GM12878 (cell line): ENCODE data around the gene APEX1. TPM values are rescaled to one million over a fixed set of nuclear protein-coding genes. Genes with fewer than 3 reads are reported as not detected.

Experiments used
- ATAC-seq: fragments of 200-7000 bp; cut with Tn5 transposase; 3 replicates; pipeline ENCODE4 v1.9.1; 2020; ENCODE audit warnings: mild to moderate bottlenecking, moderate library complexity
- BruUV-seq: library from RNA; stranded (reverse); fragments of 400-500 nt; replicated peaks from 2 replicates; lab custom pipeline; 2021; lab: Mats Ljungman, UMichigan
- CTCF ChIA-PET: fragments of 300-600 bp; sonication (Branson Sonifier 250); formaldehyde crosslinking; extraction: SDS; loops from one replicate; lab custom pipeline; 2021; ENCODE audit warnings: inconsistent platforms; lab: Yijun Ruan, JAX
- POLR2A ChIA-PET: fragments of 350-600 bp; formaldehyde crosslinking; extraction: SDS; loops from one replicate; lab custom pipeline; 2021; ENCODE audit warnings: inconsistent platforms; lab: Charles Lee
- RAD21 ChIA-PET: fragments of 300-600 bp; sonication (Branson Sonifier 250); formaldehyde crosslinking; loops from one replicate; lab custom pipeline; 2023; ENCODE audit warnings: antibody characterized with exemption; ENCODE audit not compliant: unreplicated experiment; lab: Charles Lee
- SMC1A ChIA-PET: fragments of 300-600 bp; sonication (Branson Sonifier 250); formaldehyde crosslinking; loops from one replicate; lab custom pipeline; 2023; ENCODE audit not compliant: unreplicated experiment, uncharacterized antibody; lab: Charles Lee
- DNase-seq: peaks from one replicate; pipeline ENCODE4 v3.0.0-alpha.2; 2011; ENCODE audit warnings: low read depth, low spot score
- FAIRE-seq: peaks from 3 replicates; lab custom pipeline; 2011; peaks lifted over from hg19 to GRCh38; lab: Jason Lieb, UNC
- H2AFZ ChIP-seq: 2 replicates; pipeline ENCODE4 v1.6.0; 2011; ENCODE audit warnings: low read depth, low read length, control low read depth; ENCODE audit not compliant: control insufficient read depth
- H3K27ac ChIP-seq: 2 replicates; pipeline ENCODE4 v1.5.1; 2011; ENCODE audit warnings: control low read depth; ENCODE audit not compliant: control insufficient read depth, insufficient read depth
- H3K27me3 ChIP-seq, 2 experiments: replicated peaks in 1 of 2; 2 replicates each; pipeline versions ENCODE4 v1.6.0 to v1.6.1; 2011; ENCODE audit warnings: low read length in 1 of 2; ENCODE audit not compliant: control insufficient read depth in 2 of 2, insufficient read depth in 2 of 2
- H3K36me3 ChIP-seq, 2 experiments: 2 replicates each; pipeline ENCODE4 v1.5.1; 2011; ENCODE audit warnings: low read length in 1 of 2; ENCODE audit not compliant: control insufficient read depth in 2 of 2, insufficient read depth in 2 of 2
- H3K4me1 ChIP-seq: 2 replicates; pipeline ENCODE4 v1.6.1; 2011; ENCODE audit warnings: mild to moderate bottlenecking, low read length, moderate library complexity, mixed read lengths; ENCODE audit not compliant: control insufficient read depth, insufficient read depth
- H3K4me2 ChIP-seq: 2 replicates; pipeline ENCODE4 v1.6.0; 2011; ENCODE audit warnings: control low read depth; ENCODE audit not compliant: control insufficient read depth, insufficient read depth
- H3K4me3 ChIP-seq: fragments of 200-600 bp; sonication (generic); 2 replicates; pipeline ENCODE4 v1.5.1; 2016
- H3K79me2 ChIP-seq: 2 replicates; pipeline ENCODE4 v1.6.0; 2011; ENCODE audit warnings: low read length; ENCODE audit not compliant: control insufficient read depth, insufficient read depth
- H3K9ac ChIP-seq: 2 replicates; pipeline ENCODE4 v1.8.0; 2011; ENCODE audit warnings: low read length, control low read depth, mixed read lengths; ENCODE audit not compliant: control insufficient read depth, insufficient read depth
- H3K9me3 ChIP-seq: replicated peaks from 3 replicates; pipeline ENCODE4 v1.5.1; 2011; ENCODE audit warnings: mild to moderate bottlenecking, low read length; ENCODE audit not compliant: control insufficient read depth, insufficient read depth
- H4K20me1 ChIP-seq: 2 replicates; pipeline ENCODE4 v1.6.0; 2011; ENCODE audit not compliant: control insufficient read depth, insufficient read depth
- CBX5 ChIP-seq: sonication (generic); IDR thresholded peaks from 2 replicates; pipeline ENCODE4 v1.6.1; 2016; ENCODE audit warnings: low read depth, moderate library complexity, mild to moderate bottlenecking, inconsistent platforms
- EP300 ChIP-seq, 2 experiments: fragments of 150-350 bp in 1 of 2; IDR thresholded peaks; 2 replicates each; pipeline ENCODE4 v1.6.1; 2011 to 2012; ENCODE audit warnings: low read depth in 2 of 2, low read length in 2 of 2, borderline replicate concordance in 1 of 2, improper control_type of control experiment in 1 of 2, inconsistent platforms in 1 of 2; ENCODE audit not compliant: control insufficient read depth in 1 of 2
- FOXK2 ChIP-seq: fragments of 450-650 bp; IDR thresholded peaks from 2 replicates; pipeline ENCODE4 v1.6.1; 2017; ENCODE audit warnings: mild to moderate bottlenecking, moderate library complexity
- HDGF ChIP-seq: fragments of 450-650 bp; IDR thresholded peaks from 2 replicates; pipeline ENCODE4 v1.6.1; 2016; ENCODE audit warnings: antibody characterized with exemption
- PML ChIP-seq: IDR thresholded peaks from 2 replicates; pipeline ENCODE4 v1.6.1; 2012; ENCODE audit warnings: low read length, inconsistent platforms
- RB1 ChIP-seq: fragments of 450-650 bp; formaldehyde crosslinking; IDR thresholded peaks from 2 replicates; pipeline ENCODE4 v1.6.1; 2017; ENCODE audit warnings: mild to moderate bottlenecking, borderline replicate concordance
- ZNF274 ChIP-seq: IDR thresholded peaks from one replicate; pipeline ENCODE4 v1.8.0; 2011; ENCODE audit not compliant: insufficient read length, insufficient read depth
- ZNF622 ChIP-seq: fragments of 450-650 bp; IDR thresholded peaks from 2 replicates; pipeline ENCODE4 v1.6.1; 2017; ENCODE audit warnings: mild to moderate bottlenecking, inconsistent platforms
- WGBS: methylation state at CpG from one replicate; pipeline ENCODE4 v1.1.6; 2016; ENCODE audit warnings: low lambda C conversion rate; ENCODE audit not compliant: insufficient replicate concordance, insufficient coverage; ENCODE audit errors: missing lambda C conversion rate; 5-methylcytosine and 5-hydroxymethylcytosine counted together
- in situ Hi-C: fragments of 300-500 bp; cut with MboI; formaldehyde crosslinking; loops from 9 replicates; pipeline ENCODE4 v1.14.3; 2018; ENCODE audit warnings: mixed read lengths
- intact Hi-C: fragments of 100-400 bp; cut with micrococcal nuclease; formaldehyde crosslinking; loops from one replicate; pipeline ENCODE4 v1.14.2; 2022; ENCODE audit not compliant: unreplicated experiment
- polyA plus RNA-seq, 11 experiments: library from polyadenylated mRNA; depleted of rRNA in 4 of 11; unstranded in 6 of 11; stranded (reverse) in 5 of 11; fragments of >200 nt; fragmentation: Nextera tagmentation in 4 of 11; fragmentation: Illumina TruSeq in 1 of 11; extraction: Ambion mirVana in 4 of 11; extraction: Trizol in 1 of 11; gene quantifications; 1 replicate in 1 of 11; 2 replicates in 10 of 11; pipeline versions ENCODE4 v1.2.1 to v1.2.3, GENCODE V29; 2011 to 2016; ENCODE audit warnings: inconsistent platforms in 2 of 11, missing spikeins in 2 of 11, low read depth in 1 of 11
- total RNA-seq, 4 experiments: library from RNA; depleted of rRNA in 3 of 4; stranded (reverse); fragments of >200 nt in 3 of 4; fragmentation: Illumina TruSeq in 1 of 4; extraction: Trizol in 1 of 4; gene quantifications; 2 replicates each; pipeline versions ENCODE4 v1.2.1 to v1.2.3, GENCODE V29; 2013 to 2021

The APEX1 gene
- total and polyA plus RNA-seq, 10 of the 15 experiments (the other 5 are each of a cell fraction or from before 2014, with no cell fraction given): 115 to 407 (median 300) TPM

- ChIA-PET RAD21 (no interaction called here), POLR2A (no interaction called here), SMC1A (interaction anchor here (1.8 kb wide), 1 partner anchor 13 kb away, joined by 10 read pairs; no protein-coding TSS in a partner anchor), CTCF (interaction anchor here (0.7 kb wide), 1 partner anchor 150 kb away, joined by 3 read pairs; no protein-coding TSS in a partner anchor)
- Histone ChIP-seq H3K79me2 (peaks cover 7% of the 10 kb centered on the region), H3K27me3 (no peaks in the 10 kb centered on the region), H4K20me1 (no peaks in the 10 kb centered on the region), H3K4me2 (no peak overlapping the region), H2AFZ (no peak overlapping the region), H3K9ac (no peak overlapping the region), H3K4me3 (no peak overlapping the region), H3K9me3 (no peaks in the 10 kb centered on the region), H3K4me1 (0 out of 2 replicates have a peak, but pooled peaks cover 2% of the 10 kb centered on the region), H3K27ac (no peak overlapping the region), H3K36me3 (peaks cover 15 to 43% of the 10 kb centered on the region in 2 experiments)
- BruUV-seq: no TSS peak
- intact Hi-C loops: no loop called here
- ATAC-seq (no peak), DNase-seq (no peak), FAIRE-seq (no peak)
- in situ Hi-C loops: no loop called here
- WGBS: 86% methylated on average over 5 of the region's 5 CpGs
- TF ChIP-seq FOXK2 (no peak), CBX5 (no peak), EP300 (IDR thresholded peaks at IDR 0.05; ENCODE audit: borderline replicate concordance in 1 of 2, control insufficient read depth in 1 of 2, low read depth in 2 of 2, low read length in 2 of 2) (no peak), ZNF274 (no peak), HDGF (no peak), PML (no peak), RB1 (no peak), ZNF622 (no peak)
These were observed 21.8 kb downstream of the APEX1 start for GRCh38 chr14:20476776-20477175.
